ENCODE data around the gene ZNF408. TPM values are rescaled to one million over a fixed set of nuclear protein-coding genes. Genes with fewer than 3 reads are reported as not detected.

The ZNF408 gene
- polyA plus RNA-seq, 1 donor: 9.5 TPM

- peaks cover 33% of the 10 kb centered on the region for H3K4me1 ChIP-seq (ENCODE audit: control insufficient read depth, insufficient read depth, low read length)
Measured at GRCh38 chr11:46675288-46675851, 25.5 kb upstream of the ZNF408 start.

GRCh38 chr11:46675949-46676348 is 24.9 kb upstream of the ZNF408 start:
- Histone ChIP-seq H3K4me3 (ENCODE audit: low read length) (no peak overlapping the region), H3K27me3 (ENCODE audit: control insufficient read depth, insufficient read depth, low read length) (no peaks in the 10 kb centered on the region), H3K27ac (ENCODE audit: low read length) (peak overlapping the region; percentile 79), H3K4me1 (ENCODE audit: control insufficient read depth, insufficient read depth, low read length) (peaks cover 33% of the 10 kb centered on the region), H3K36me3 (ENCODE audit: control insufficient read depth, insufficient read depth, low read length) (peaks cover 73% of the 10 kb centered on the region), H3K9me3 (ENCODE audit: control insufficient read depth, low read depth, low read length) (no peaks in the 10 kb centered on the region)
- no peak for DNase-seq
- no CpG with 5 or more reads among the region's 7 CpGs for WGBS (ENCODE audit: insufficient coverage, low lambda C conversion rate)

More at GRCh38 chr11:46675288-46675851, 25.5 kb upstream of the ZNF408 start:
- Histone ChIP-seq H3K27me3 (ENCODE audit: control insufficient read depth, insufficient read depth, low read length) (no peaks in the 10 kb centered on the region), H3K27ac (ENCODE audit: low read length) (peak overlapping the region; percentile 79), H3K4me3 (ENCODE audit: low read length) (no peak overlapping the region), H3K36me3 (ENCODE audit: control insufficient read depth, insufficient read depth, low read length) (peaks cover 73% of the 10 kb centered on the region), H3K9me3 (ENCODE audit: control insufficient read depth, low read depth, low read length) (no peaks in the 10 kb centered on the region)
- peak; percentile 50 to 82 for DNase-seq
- WGBS (ENCODE audit: insufficient coverage, low lambda C conversion rate): no CpG with 5 or more reads among the region's 4 CpGs

GRCh38 chr11:46676436-46677158 is 24.2 kb upstream of the ZNF408 start:
- no peak for DNase-seq
- Histone ChIP-seq H3K4me1 (ENCODE audit: control insufficient read depth, insufficient read depth, low read length) (peaks cover 33% of the 10 kb centered on the region), H3K9me3 (ENCODE audit: control insufficient read depth, low read depth, low read length) (no peaks in the 10 kb centered on the region), H3K27me3 (ENCODE audit: control insufficient read depth, insufficient read depth, low read length) (no peaks in the 10 kb centered on the region), H3K27ac (ENCODE audit: low read length) (no peak overlapping the region), H3K36me3 (ENCODE audit: control insufficient read depth, insufficient read depth, low read length) (peaks cover 73% of the 10 kb centered on the region), H3K4me3 (ENCODE audit: low read length) (no peak overlapping the region)
- WGBS (ENCODE audit: insufficient coverage, low lambda C conversion rate): no CpG with 5 or more reads among the region's 15 CpGs

GRCh38 chr11:46677169-46677568 is 23.7 kb upstream of the ZNF408 start:
- H3K4me3 ChIP-seq (ENCODE audit: low read length): no peak overlapping the region
- DNase-seq: no peak
- H3K27me3 ChIP-seq (ENCODE audit: control insufficient read depth, insufficient read depth, low read length): no peaks in the 10 kb centered on the region
- H3K27ac ChIP-seq (ENCODE audit: low read length): no peak overlapping the region
- no CpG with 5 or more reads among the region's 8 CpGs for WGBS (ENCODE audit: insufficient coverage, low lambda C conversion rate)
- peaks cover 73% of the 10 kb centered on the region for H3K36me3 ChIP-seq (ENCODE audit: control insufficient read depth, insufficient read depth, low read length)
- H3K4me1 ChIP-seq (ENCODE audit: control insufficient read depth, insufficient read depth, low read length): peaks cover 33% of the 10 kb centered on the region
- no peaks in the 10 kb centered on the region for H3K9me3 ChIP-seq (ENCODE audit: control insufficient read depth, low read depth, low read length)

- DNase-seq: no peak
- H3K27ac ChIP-seq (ENCODE audit: low read length): no peak overlapping the region
- no CpG with 5 or more reads among the region's 10 CpGs for WGBS (ENCODE audit: insufficient coverage, low lambda C conversion rate)
- peaks cover 33% of the 10 kb centered on the region for H3K4me1 ChIP-seq (ENCODE audit: control insufficient read depth, insufficient read depth, low read length)
- H3K9me3 ChIP-seq (ENCODE audit: control insufficient read depth, low read depth, low read length): no peaks in the 10 kb centered on the region
- no peak overlapping the region for H3K4me3 ChIP-seq (ENCODE audit: low read length)
- no peaks in the 10 kb centered on the region for H3K27me3 ChIP-seq (ENCODE audit: control insufficient read depth, insufficient read depth, low read length)
- peaks cover 67% of the 10 kb centered on the region for H3K36me3 ChIP-seq (ENCODE audit: control insufficient read depth, insufficient read depth, low read length)
Measured at GRCh38 chr11:46677991-46678740, 22.7 kb upstream of the ZNF408 start.

GRCh38 chr11:46678741-46679130 is 22.1 kb upstream of the ZNF408 start:
- Histone ChIP-seq H3K4me1 (ENCODE audit: control insufficient read depth, insufficient read depth, low read length) (peaks cover 31% of the 10 kb centered on the region), H3K9me3 (ENCODE audit: control insufficient read depth, low read depth, low read length) (no peaks in the 10 kb centered on the region), H3K36me3 (ENCODE audit: control insufficient read depth, insufficient read depth, low read length) (peaks cover 64% of the 10 kb centered on the region), H3K4me3 (ENCODE audit: low read length) (no peak overlapping the region), H3K27ac (ENCODE audit: low read length) (no peak overlapping the region), H3K27me3 (ENCODE audit: control insufficient read depth, insufficient read depth, low read length) (no peaks in the 10 kb centered on the region)
- no CpG with 5 or more reads among the region's 9 CpGs for WGBS (ENCODE audit: insufficient coverage, low lambda C conversion rate)
- no peak for DNase-seq

- Histone ChIP-seq H3K36me3 (ENCODE audit: control insufficient read depth, insufficient read depth, low read length) (peaks cover 66% of the 10 kb centered on the region), H3K9me3 (ENCODE audit: control insufficient read depth, low read depth, low read length) (no peaks in the 10 kb centered on the region), H3K4me3 (ENCODE audit: low read length) (no peak overlapping the region), H3K27me3 (ENCODE audit: control insufficient read depth, insufficient read depth, low read length) (no peaks in the 10 kb centered on the region), H3K27ac (ENCODE audit: low read length) (peak overlapping the region; percentile 26), H3K4me1 (ENCODE audit: control insufficient read depth, insufficient read depth, low read length) (peaks cover 23% of the 10 kb centered on the region)
- DNase-seq: peak; percentile 33 to 62
- WGBS (ENCODE audit: insufficient coverage, low lambda C conversion rate): no CpG with 5 or more reads among the region's 26 CpGs
Measured at GRCh38 chr11:46679241-46680163, 21.3 kb upstream of the ZNF408 start.

GRCh38 chr11:46680164-46680760 is 20.6 kb upstream of the ZNF408 start:
- WGBS (ENCODE audit: insufficient coverage, low lambda C conversion rate): no CpG with 5 or more reads among the region's 21 CpGs
- no peak overlapping the region for H3K4me3 ChIP-seq (ENCODE audit: low read length)
- H3K9me3 ChIP-seq (ENCODE audit: control insufficient read depth, low read depth, low read length): no peaks in the 10 kb centered on the region
- no peaks in the 10 kb centered on the region for H3K27me3 ChIP-seq (ENCODE audit: control insufficient read depth, insufficient read depth, low read length)
- DNase-seq: no peak
- peaks cover 17% of the 10 kb centered on the region for H3K4me1 ChIP-seq (ENCODE audit: control insufficient read depth, insufficient read depth, low read length)
- peaks cover 66% of the 10 kb centered on the region for H3K36me3 ChIP-seq (ENCODE audit: control insufficient read depth, insufficient read depth, low read length)
- H3K27ac ChIP-seq (ENCODE audit: low read length): no peak overlapping the region

GRCh38 chr11:46680815-46681214 is 20.0 kb upstream of the ZNF408 start:
- WGBS (ENCODE audit: insufficient coverage, low lambda C conversion rate): no CpG with 5 or more reads among the region's 22 CpGs
- H3K9me3 ChIP-seq (ENCODE audit: control insufficient read depth, low read depth, low read length): no peaks in the 10 kb centered on the region
- peaks cover 12% of the 10 kb centered on the region for H3K4me1 ChIP-seq (ENCODE audit: control insufficient read depth, insufficient read depth, low read length)
- peaks cover 66% of the 10 kb centered on the region for H3K36me3 ChIP-seq (ENCODE audit: control insufficient read depth, insufficient read depth, low read length)
- no peak overlapping the region for H3K4me3 ChIP-seq (ENCODE audit: low read length)
- no peak for DNase-seq
- H3K27ac ChIP-seq (ENCODE audit: low read length): no peak overlapping the region
- H3K27me3 ChIP-seq (ENCODE audit: control insufficient read depth, insufficient read depth, low read length): no peaks in the 10 kb centered on the region

Measured in large intestine (tissue), 3 donors.